ENCODE results near the gene STARD3.

DNA sequence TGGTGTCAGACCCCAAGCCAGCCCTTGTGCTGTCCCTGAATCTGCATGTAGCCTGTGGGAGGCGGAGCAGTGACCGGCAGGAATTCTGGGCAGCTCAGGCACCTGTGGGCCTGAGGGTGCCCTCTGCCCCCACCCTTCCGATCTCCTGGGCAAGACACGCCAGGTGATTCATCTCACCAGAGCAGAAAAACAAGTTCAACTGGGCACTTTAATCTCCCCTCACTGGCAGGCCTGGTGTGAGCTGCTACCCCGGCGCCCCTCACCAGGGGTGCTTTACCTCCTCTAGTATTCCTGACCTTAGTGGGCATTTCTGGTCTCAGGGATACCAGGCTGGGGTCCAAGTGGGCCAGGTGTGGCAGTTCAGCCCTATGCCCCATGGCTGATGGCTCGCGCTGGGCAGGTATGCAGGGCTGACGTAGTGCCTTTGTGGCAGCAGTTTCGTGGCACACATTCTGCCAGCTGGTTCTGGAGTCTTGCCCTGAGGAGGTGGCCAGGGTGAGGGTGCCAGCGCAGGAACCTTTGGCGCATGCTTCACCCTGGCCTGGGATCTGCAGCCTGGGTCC lies 68.9 kb downstream of the STARD3 start:
- TF ChIP-seq, protein P1, sequence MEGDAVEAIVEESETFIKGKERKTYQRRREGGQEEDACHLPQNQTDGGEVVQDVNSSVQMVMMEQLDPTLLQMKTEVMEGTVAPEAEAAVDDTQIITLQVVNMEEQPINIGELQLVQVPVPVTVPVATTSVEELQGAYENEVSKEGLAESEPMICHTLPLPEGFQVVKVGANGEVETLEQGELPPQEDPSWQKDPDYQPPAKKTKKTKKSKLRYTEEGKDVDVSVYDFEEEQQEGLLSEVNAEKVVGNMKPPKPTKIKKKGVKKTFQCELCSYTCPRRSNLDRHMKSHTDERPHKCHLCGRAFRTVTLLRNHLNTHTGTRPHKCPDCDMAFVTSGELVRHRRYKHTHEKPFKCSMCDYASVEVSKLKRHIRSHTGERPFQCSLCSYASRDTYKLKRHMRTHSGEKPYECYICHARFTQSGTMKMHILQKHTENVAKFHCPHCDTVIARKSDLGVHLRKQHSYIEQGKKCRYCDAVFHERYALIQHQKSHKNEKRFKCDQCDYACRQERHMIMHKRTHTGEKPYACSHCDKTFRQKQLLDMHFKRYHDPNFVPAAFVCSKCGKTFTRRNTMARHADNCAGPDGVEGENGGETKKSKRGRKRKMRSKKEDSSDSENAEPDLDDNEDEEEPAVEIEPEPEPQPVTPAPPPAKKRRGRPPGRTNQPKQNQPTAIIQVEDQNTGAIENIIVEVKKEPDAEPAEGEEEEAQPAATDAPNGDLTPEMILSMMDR (conservative IDR thresholded peaks at IDR 0.05): no peak
- no peak for TF ChIP-seq ZFX (IDR thresholded peaks at IDR 0.05)

Data from C4-2B (cell line).